Measurements from ENCODE around the gene PTGFR. TPM values are rescaled to one million over a fixed set of nuclear protein-coding genes. Genes with fewer than 3 reads are reported as not detected.

Gene PTGFR
- total RNA-seq, 1 donor from 2014 or later: not detected

Other genes with a start within 250 kb of the PTGFR start
- gene IFI44L, start 129.5 kb downstream of the PTGFR start, total RNA-seq (ENCODE audit: unreplicated experiment): not detected
- not detected for gene IFI44, start 158.9 kb downstream of the PTGFR start, total RNA-seq (ENCODE audit: unreplicated experiment)